B cell (primary cell): ENCODE measurements around the gene PRKN. TPM values are rescaled to one million over a fixed set of nuclear protein-coding genes. Genes with fewer than 3 reads are reported as not detected.

Experiments used
- ATAC-seq: fragments of 200-7000 bp; cut with Tn5 transposase; one replicate; pipeline ENCODE4 v1.10.0; 2021; ENCODE audit warnings: low read depth, mild to moderate bottlenecking, moderate number of reproducible peaks, moderate library complexity
- CTCF ChIA-PET: fragments of 350-600 bp; sonication (Branson Sonifier 250); formaldehyde crosslinking; loops from one replicate; lab custom pipeline; 2021; ENCODE audit warnings: antibody characterized with exemption, inconsistent platforms; lab: Charles Lee
- POLR2A ChIA-PET: fragments of 350-600 bp; sonication (Branson Sonifier 250); formaldehyde crosslinking; loops from one replicate; lab custom pipeline; 2021; ENCODE audit warnings: antibody characterized with exemption; lab: Charles Lee
- DNase-seq: peaks from one replicate; pipeline ENCODE4 v3.0.0; 2013
- H2AFZ ChIP-seq: 2 replicates; pipeline ENCODE4 v1.6.1; 2012; ENCODE audit warnings: mild to moderate bottlenecking, low read depth, low read length; ENCODE audit not compliant: insufficient read depth, poor library complexity, severe bottlenecking
- H3K27ac ChIP-seq, 2 donors: 1 replicate in 1 of 2; 2 replicates in 1 of 2; pipeline ENCODE4 v1.5.1; 2012 to 2013; ENCODE audit warnings: low read length in 2 of 2, mild to moderate bottlenecking in 2 of 2, moderate library complexity in 1 of 2
- H3K27me3 ChIP-seq, 4 experiments: fragments of 200-600 bp in 1 of 4; sonication (generic) in 1 of 4; replicated peaks in 1 of 4; 1 replicate in 2 of 4; 2 replicates in 2 of 4; pipeline versions ENCODE4 v1.6.1 to v1.7.0; 2013 to 2016; ENCODE audit warnings: low read length in 3 of 4, mild to moderate bottlenecking in 2 of 4, mixed read lengths in 1 of 4, moderate library complexity in 1 of 4; ENCODE audit not compliant: insufficient read depth in 4 of 4, control insufficient read depth in 3 of 4; ENCODE audit errors: control extremely low read depth in 1 of 4
- H3K36me3 ChIP-seq, 2 experiments: replicated peaks in 1 of 2; 1 replicate in 1 of 2; 2 replicates in 1 of 2; pipeline versions ENCODE4 v1.6.1 to v1.7.1; 2013; ENCODE audit warnings: low read length in 1 of 2; ENCODE audit not compliant: insufficient read depth in 2 of 2, control insufficient read depth in 1 of 2; ENCODE audit errors: control extremely low read depth in 1 of 2, extremely low read depth in 1 of 2
- H3K4me1 ChIP-seq, 2 donors: fragments of 200-600 bp in 1 of 2; sonication (generic) in 1 of 2; 1 replicate in 1 of 2; 2 replicates in 1 of 2; pipeline versions ENCODE4 v1.5.1 to v1.6.1; 2013 to 2017; ENCODE audit warnings: low read length in 2 of 2; ENCODE audit not compliant: control insufficient read depth in 2 of 2, insufficient read depth in 2 of 2
- H3K4me2 ChIP-seq: replicated peaks from 2 replicates; pipeline ENCODE3; 2012; ENCODE audit warnings: mild to moderate bottlenecking, low read depth, low read length; ENCODE audit not compliant: poor library complexity, severe bottlenecking
- H3K4me3 ChIP-seq, 5 experiments: fragments of 200-600 bp in 1 of 5; sonication (generic) in 1 of 5; 1 replicate in 3 of 5; 2 replicates in 2 of 5; pipeline versions ENCODE4 v1.5.1 to v1.7.0; 2011 to 2016; ENCODE audit warnings: low read length in 4 of 5, mild to moderate bottlenecking in 4 of 5, low read depth in 2 of 5, control low read depth in 1 of 5, moderate library complexity in 1 of 5; ENCODE audit not compliant: insufficient read depth in 1 of 5; ENCODE audit errors: control extremely low read depth in 1 of 5, extremely low read depth in 1 of 5
- H3K79me2 ChIP-seq: fragments of 200-600 bp; sonication (generic); one replicate; pipeline ENCODE4 v1.6.0; 2016; ENCODE audit warnings: low read length; ENCODE audit not compliant: control insufficient read depth, insufficient read depth
- H3K9ac ChIP-seq: fragments of 200-600 bp; sonication (generic); 2 replicates; pipeline ENCODE4 v1.6.1; 2017; ENCODE audit warnings: mild to moderate bottlenecking, low read length, moderate library complexity
- H3K9me3 ChIP-seq, 3 donors: one replicate each; pipeline versions ENCODE4 v1.6.1 to v1.7.1; 2013; ENCODE audit warnings: low read length in 2 of 3; ENCODE audit not compliant: control insufficient read depth in 2 of 3, insufficient read depth in 1 of 3; ENCODE audit errors: control extremely low read depth in 1 of 3
- H4K20me1 ChIP-seq: 2 replicates; pipeline ENCODE4 v1.6.0; 2012; ENCODE audit warnings: mild to moderate bottlenecking, low read length; ENCODE audit not compliant: insufficient read depth, control insufficient read depth, poor library complexity, severe bottlenecking
- H3K27ac Mint-ChIP-seq: one replicate; pipeline ENCODE4 v1.8.0; 2021; ENCODE audit warnings: mixed read lengths
- H3K27me3 Mint-ChIP-seq: one replicate; pipeline ENCODE4 v1.8.0; 2021; ENCODE audit warnings: mixed read lengths
- H3K4me1 Mint-ChIP-seq: one replicate; pipeline ENCODE4 v1.8.0; 2021; ENCODE audit warnings: mixed read lengths
- H3K4me3 Mint-ChIP-seq: one replicate; pipeline ENCODE4 v1.8.0; 2021; ENCODE audit warnings: mixed read lengths
- H3K9me3 Mint-ChIP-seq: one replicate; pipeline ENCODE4 v1.8.0; 2022; ENCODE audit warnings: mixed read lengths; ENCODE audit not compliant: insufficient read depth
- CTCF ChIP-seq: fragments of 200-600 bp; IDR thresholded peaks from one replicate; pipeline ENCODE4 v1.8.0; 2022; ENCODE audit warnings: antibody characterized with exemption, mild to moderate bottlenecking
- EZH2 ChIP-seq: IDR thresholded peaks from 2 replicates; pipeline ENCODE4 v1.6.1; 2012; ENCODE audit warnings: borderline replicate concordance, low read depth, mild to moderate bottlenecking, moderate library complexity, low read length; ENCODE audit not compliant: insufficient read depth, poor library complexity, severe bottlenecking
- WGBS: methylation state at CpG from one replicate; pipeline ENCODE4 v1.1.5; 2013; ENCODE audit warnings: missing lambda C conversion rate; ENCODE audit not compliant: insufficient coverage; 5-methylcytosine and 5-hydroxymethylcytosine counted together
- intact Hi-C: fragments of 100-400 bp; cut with micrococcal nuclease; formaldehyde crosslinking; loops from one replicate; pipeline ENCODE4 v1.10.0; 2022
- polyA plus RNA-seq: library from polyadenylated mRNA; depleted of rRNA; stranded (reverse); fragments of >200 nt; gene quantifications from 2 replicates; pipeline ENCODE4 v1.2.3, GENCODE V29; 2012
- total RNA-seq, 2 donors: library from RNA; stranded (reverse); fragments of 120-200 nt in 1 of 2; gene quantifications; 1 replicate in 1 of 2; 2 replicates in 1 of 2; pipeline versions ENCODE4 v1.2.3 to v1.2.4, GENCODE V29; 2013 to 2022

PRKN gene
- total and polyA plus RNA-seq, 2 donors (not counting 1 experiment from before 2014, with no cell fraction given): 1.6 to 6.2 TPM

- Mint-ChIP-seq H3K4me3 (no peak overlapping the region), H3K27me3 (peaks cover 5% of the 10 kb centered on the region), H3K4me1 (no peaks in the 10 kb centered on the region), H3K27ac (no peak overlapping the region), H3K9me3 (no peaks in the 10 kb centered on the region)
- Histone ChIP-seq H3K4me2 (no peak overlapping the region), H3K9me3 (peaks cover 0 to 3% (median 0%) of the 10 kb centered on the region in 3 donors), H4K20me1 (no peaks in the 10 kb centered on the region), H3K4me3 (no peak overlapping the region), H3K79me2 (no peaks in the 10 kb centered on the region), H3K9ac (no peak overlapping the region), H3K27ac (no peak overlapping the region), H3K27me3 (no peaks in the 10 kb centered on the region), H3K36me3 (no peaks in the 10 kb centered on the region), H3K4me1 (no peaks in the 10 kb centered on the region), H2AFZ (no peak overlapping the region)
- intact Hi-C loops: no loop called here
- CTCF ChIA-PET: no interaction called here
- 19% methylated on average over 9 of the region's 9 CpGs for WGBS
- DNase-seq (no peak), ATAC-seq (no peak)
- TF ChIP-seq EZH2: no peak
- TF ChIP-seq CTCF: no peak
- POLR2A ChIA-PET: no interaction called here
These were observed 898.3 kb downstream of the PRKN start for GRCh38 chr6:161829291-161829729.

DNA sequence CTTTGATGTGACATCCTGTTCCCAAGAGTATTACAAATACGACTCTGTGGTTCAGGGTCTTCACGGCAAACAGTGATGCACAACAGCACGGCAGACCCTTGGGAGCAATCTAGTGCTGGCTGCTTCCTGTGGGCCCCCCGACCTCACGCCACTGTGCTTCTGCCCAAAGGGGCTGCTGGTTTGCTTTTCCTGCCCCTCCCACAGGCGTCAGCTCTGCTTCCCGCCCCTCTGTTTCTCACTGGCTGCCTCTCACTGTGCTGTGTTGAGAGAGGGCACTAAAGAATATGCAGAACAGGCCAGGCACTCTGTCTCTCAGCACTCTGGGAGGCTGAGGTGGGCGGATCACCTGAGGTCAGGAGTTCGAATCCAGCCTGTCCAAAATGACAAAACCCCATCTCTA is 899.2 kb downstream of the PRKN start:
- H3K27me3 ChIP-seq: no peaks in the 10 kb centered on the region
- intact Hi-C loops: no loop called here
- H3K4me1 ChIP-seq: no peaks in the 10 kb centered on the region
- CTCF ChIA-PET: no interaction called here
- 3% methylated on average over 6 of the region's 9 CpGs for WGBS
- H2AFZ ChIP-seq: no peak overlapping the region
- TF ChIP-seq EZH2: no peak
- TF ChIP-seq CTCF: no peak
- no peak overlapping the region for H3K4me3 Mint-ChIP-seq
- H3K27ac ChIP-seq: no peak overlapping the region
- H3K9ac ChIP-seq: no peak overlapping the region
- no peak overlapping the region for H3K27ac Mint-ChIP-seq
- H3K4me3 ChIP-seq: no peak overlapping the region
- no peak overlapping the region for H3K4me2 ChIP-seq
- POLR2A ChIA-PET: no interaction called here
- ATAC-seq (no peak), DNase-seq (no peak)
- H4K20me1 ChIP-seq: no peaks in the 10 kb centered on the region
- H3K36me3 ChIP-seq: no peaks in the 10 kb centered on the region
- H3K4me1 Mint-ChIP-seq: no peaks in the 10 kb centered on the region
- peaks cover 5% of the 10 kb centered on the region for H3K27me3 Mint-ChIP-seq
- no peaks in the 10 kb centered on the region for H3K79me2 ChIP-seq
- no peaks in the 10 kb centered on the region for H3K9me3 Mint-ChIP-seq
- peaks cover 0 to 3% (median 0%) of the 10 kb centered on the region in 3 donors for H3K9me3 ChIP-seq
